K562 (cell line): Measurements from ENCODE around the gene LEMD1. TPM values are rescaled to one million over a fixed set of nuclear protein-coding genes. Genes with fewer than 3 reads are reported as not detected.
A peak's percentile ranks its signal among the peaks of the same experiment; 100 is the strongest.

Experiments used
- BRCA1 ChIP-seq, 2 experiments: fragments of 450-650 bp in 1 of 2; sonication (generic) in 1 of 2; formaldehyde crosslinking in 1 of 2; IDR thresholded peaks; 2 replicates each; pipeline versions ENCODE4 v1.5.0 to v1.6.1; 2017 to 2020; ENCODE audit warnings: mild to moderate bottlenecking in 1 of 2, missing genetic modification reagents in 1 of 2
- CREB5 ChIP-seq: fragments of 250-450 bp; sonication (Bioruptor Pico); IDR thresholded peaks from 2 replicates; pipeline ENCODE4 v1.5.0; 2020; ENCODE audit warnings: mild to moderate bottlenecking
- DIDO1 ChIP-seq: fragments of 450-650 bp; IDR thresholded peaks from 2 replicates; pipeline ENCODE4 v1.6.1; 2016; ENCODE audit warnings: low read depth, missing biosample characterization, missing genetic modification characterization
- E2F6 ChIP-seq, 2 experiments: IDR thresholded peaks; 2 replicates each; pipeline ENCODE4 v1.6.1; 2011; ENCODE audit warnings: borderline replicate concordance in 1 of 2, control low read depth in 1 of 2, low read depth in 1 of 2, low read length in 1 of 2, mild to moderate bottlenecking in 1 of 2, mixed read lengths in 1 of 2, moderate library complexity in 1 of 2; ENCODE audit not compliant: insufficient read depth in 1 of 2, insufficient read length in 1 of 2, poor library complexity in 1 of 2, severe bottlenecking in 1 of 2; ENCODE audit errors: extremely low read depth in 1 of 2
- GABPB2 ChIP-seq: fragments of 250-450 bp; sonication (Bioruptor Pico); conservative IDR thresholded peaks from 2 replicates; pipeline ENCODE4 v1.5.1; 2021; ENCODE audit warnings: mild to moderate bottlenecking
- ILF3 ChIP-seq: fragments of 450-650 bp; IDR thresholded peaks from 2 replicates; pipeline ENCODE4 v1.6.1; 2018; ENCODE audit warnings: antibody characterized with exemption, mild to moderate bottlenecking, moderate library complexity, borderline replicate concordance
- KDM1A ChIP-seq, 2 experiments: fragments of 450-650 bp; IDR thresholded peaks; 2 replicates each; pipeline ENCODE4 v1.6.1; 2016; ENCODE audit warnings: mild to moderate bottlenecking in 2 of 2
- NR4A1 ChIP-seq, 2 experiments: fragments of 250-450 bp in 1 of 2; fragments of 450-650 bp in 1 of 2; sonication (Bioruptor Pico) in 1 of 2; IDR thresholded peaks; 2 replicates each; pipeline versions ENCODE4 v1.4.0 to v1.6.1; 2016 to 2020; ENCODE audit warnings: mild to moderate bottlenecking in 2 of 2, missing compliant biosample characterization in 1 of 2, missing genetic modification characterization in 1 of 2, moderate library complexity in 1 of 2
- PBX2 ChIP-seq, 2 experiments: IDR thresholded peaks in 1 of 2; conservative IDR thresholded peaks in 1 of 2; 2 replicates each; pipeline ENCODE4 v1.6.1; 2016; ENCODE audit warnings: low read depth in 2 of 2, mild to moderate bottlenecking in 1 of 2, missing compliant biosample characterization in 1 of 2, missing genetic modification characterization in 1 of 2, moderate library complexity in 1 of 2
- PHTF2 ChIP-seq: fragments of 250-450 bp; sonication (Bioruptor Pico); IDR thresholded peaks from 2 replicates; pipeline ENCODE4 v1.5.0; 2021; ENCODE audit warnings: mild to moderate bottlenecking
- SMARCC2 ChIP-seq: fragments of 450-650 bp; IDR thresholded peaks from 2 replicates; pipeline ENCODE4 v1.6.1; 2017; ENCODE audit warnings: antibody characterized with exemption, moderate library complexity, mild to moderate bottlenecking, low read depth
- TSHZ1 ChIP-seq: fragments of 250-450 bp; sonication (Bioruptor Pico); IDR thresholded peaks from 2 replicates; pipeline ENCODE4 v1.4.0; 2020; ENCODE audit warnings: mild to moderate bottlenecking, moderate library complexity
- ZBTB1 ChIP-seq: sonication (generic); formaldehyde crosslinking; IDR thresholded peaks from 2 replicates; pipeline ENCODE4 v1.8.1; 2023; ENCODE audit warnings: missing genetic modification reagents, low read depth, mild to moderate bottlenecking, borderline replicate concordance
- ZNF384 ChIP-seq: IDR thresholded peaks from 2 replicates; pipeline ENCODE4 v1.6.1; 2012; ENCODE audit warnings: low read depth, low read length, improper control_type of control experiment
- ZNF41 ChIP-seq: fragments of 250-450 bp; sonication (Bioruptor Pico); conservative IDR thresholded peaks from 2 replicates; pipeline ENCODE4 v1.4.0; 2020; ENCODE audit warnings: mild to moderate bottlenecking
- ZNF436 ChIP-seq: fragments of 250-450, 450-650 bp; sonication (Bioruptor Pico); formaldehyde crosslinking; IDR thresholded peaks from 2 replicates; pipeline ENCODE4 v1.7.0; 2020; ENCODE audit warnings: mild to moderate bottlenecking
- ZNF589 ChIP-seq: fragments of 200-800 bp; sonication (Bioruptor generic); IDR thresholded peaks from 2 replicates; pipeline ENCODE4 v1.6.1; 2016; ENCODE audit warnings: low read depth, missing genetic modification characterization, missing compliant biosample characterization
- polyA plus RNA-seq, 8 experiments: library from polyadenylated mRNA; depleted of rRNA in 4 of 8; stranded (reverse) in 5 of 8; unstranded in 3 of 8; fragments of >200 nt; fragmentation: Nextera tagmentation in 2 of 8; fragmentation: Illumina TruSeq in 1 of 8; extraction: Ambion mirVana in 2 of 8; extraction: Trizol in 1 of 8; gene quantifications; 2 replicates each; pipeline versions ENCODE4 v1.2.1 to v1.2.3, GENCODE V29; 2011 to 2014; ENCODE audit warnings: inconsistent platforms in 1 of 8, missing spikeins in 1 of 8
- total RNA-seq, 7 experiments: library from RNA; depleted of rRNA in 6 of 7; stranded (reverse); fragments of >200 nt in 6 of 7; fragmentation: Illumina TruSeq in 2 of 7; extraction: Trizol in 2 of 7; gene quantifications; 2 replicates each; pipeline versions ENCODE4 v1.2.1 to v1.2.3, GENCODE V29; 2011 to 2021; ENCODE audit warnings: low replicate concordance in 1 of 7

LEMD1 gene
- total and polyA plus RNA-seq, 9 of the 15 experiments (the other 6 are each of a cell fraction or from before 2014, with no cell fraction given) = 0.11 to 2.4 (median 0.57) TPM; not detected in 1

- TF ChIP-seq NR4A1 (CRISPR knock-in tag; IDR thresholded peaks at IDR 0.05) (peak; percentile 65; the same call in 1 of the 2 replicates), NR4A1 (tag; IDR thresholded peaks at IDR 0.05) (no peak), ZNF41 (CRISPR knock-in tag) (no peak), SMARCC2 (no peak), GABPB2 (CRISPR knock-in tag) (no peak), KDM1A (IDR thresholded peaks at IDR 0.05) (no peak), ILF3 (no peak), PHTF2 (CRISPR knock-in tag) (no peak), ZNF384 (0 out of 2 replicates have a peak, but pooled peaks have one; percentile 6), ZNF436 (CRISPR knock-in tag) (no peak), E2F6 (IDR thresholded peaks at IDR 0.05; ENCODE audit: borderline replicate concordance in 1 of 2, extremely low read depth in 1 of 2, insufficient read depth in 1 of 2, insufficient read length in 1 of 2, low read depth in 1 of 2, low read length in 1 of 2, poor library complexity in 1 of 2, severe bottlenecking in 1 of 2) (peak in 1 of 2 experiments; percentile 14), PBX2 (CRISPR knock-in tag; IDR thresholded peaks at IDR 0.05; ENCODE audit: low read depth) (no peak), PBX2 (tag; conservative IDR thresholded peaks at IDR 0.05; ENCODE audit: low read depth) (no peak), ZNF589 (CRISPR knock-in tag) (0 out of 2 replicates have a peak, but pooled peaks have one; percentile 70), DIDO1 (tag) (no peak), BRCA1 (IDR thresholded peaks at IDR 0.05) (no peak), BRCA1 (CRISPR knock-in tag; IDR thresholded peaks at IDR 0.05) (no peak), ZBTB1 (CRISPR knock-in tag) (no peak), CREB5 (peak; percentile 46; the same call in 1 of the 2 replicates), TSHZ1 (no peak)
Observed at GRCh38 chr1:205449750-205450443, 28.0 kb upstream of the LEMD1 start (continued).
